Measurements from ENCODE around the gene ROR1.
A peak's percentile ranks its signal among the peaks of the same experiment; 100 is the strongest.

Gene ROR1

GRCh38 chr1:63858153-63858552, 84.3 kb downstream of the ROR1 start:
- DNase-seq (ENCODE audit: low read depth), result no peak

GRCh38 chr1:63859480-63860275, 85.9 kb downstream of the ROR1 start:
- no peak for DNase-seq (ENCODE audit: low read depth)

GRCh38 chr1:63861052-63861691, 87.4 kb downstream of the ROR1 start:
- DNase-seq (ENCODE audit: low read depth), result no peak

- no peak for DNase-seq (ENCODE audit: low read depth)
Observed at GRCh38 chr1:63863145-63863544, 89.3 kb downstream of the ROR1 start.

GRCh38 chr1:63864224-63864641, 90.4 kb downstream of the ROR1 start:
- no peak for DNase-seq (ENCODE audit: low read depth)

- no peak for DNase-seq (ENCODE audit: low read depth)
Observed at GRCh38 chr1:63865561-63865960, 91.7 kb downstream of the ROR1 start.

- DNase-seq (ENCODE audit: low read depth), result no peak
Observed at GRCh38 chr1:63866084-63866483, 92.3 kb downstream of the ROR1 start.

- peak; percentile 40 for DNase-seq (ENCODE audit: low read depth)
Observed at GRCh38 chr1:63867429-63868176, 93.8 kb downstream of the ROR1 start.

GRCh38 chr1:63868268-63868781, 94.5 kb downstream of the ROR1 start:
- peak; percentile 29 for DNase-seq (ENCODE audit: low read depth)

GRCh38 chr1:63870152-63870551, 96.3 kb downstream of the ROR1 start:
- no peak for DNase-seq (ENCODE audit: low read depth)

GRCh38 chr1:63871463-63871862, 97.6 kb downstream of the ROR1 start:
- DNase-seq (ENCODE audit: low read depth), result no peak

- peak; percentile 74 for DNase-seq (ENCODE audit: low read depth)
Observed at GRCh38 chr1:63873751-63874150, 99.9 kb downstream of the ROR1 start.

GRCh38 chr1:63874278-63874880, 100.6 kb downstream of the ROR1 start:
- peak; percentile 68 for DNase-seq (ENCODE audit: low read depth)

GRCh38 chr1:63875636-63876035, 101.8 kb downstream of the ROR1 start:
- DNase-seq (ENCODE audit: low read depth), result no peak

- DNase-seq (ENCODE audit: low read depth), result no peak
Observed at GRCh38 chr1:63877021-63877767, 103.4 kb downstream of the ROR1 start.

- DNase-seq (ENCODE audit: low read depth), result peak; percentile 89
Observed at GRCh38 chr1:63877816-63878215, 104.0 kb downstream of the ROR1 start.

- DNase-seq (ENCODE audit: low read depth), result peak; percentile 47
Observed at GRCh38 chr1:63878932-63879331, 105.1 kb downstream of the ROR1 start.

GRCh38 chr1:63880958-63881576, 107.2 kb downstream of the ROR1 start:
- no peak for DNase-seq (ENCODE audit: low read depth)

- DNase-seq (ENCODE audit: low read depth), result no peak
Observed at GRCh38 chr1:63882048-63882704, 108.4 kb downstream of the ROR1 start.

- DNase-seq (ENCODE audit: low read depth), result no peak
Observed at GRCh38 chr1:63883494-63884235, 109.8 kb downstream of the ROR1 start.
